Activated CD4-positive, alpha-beta T cell treated with anti-CD3 and anti-CD28 coated beads, Interleukin-2, Interleukin-4, amounts not matched to agents 100 ng/mL and 50 ng/mL, durations not matched to agents 16 hours and 8 hours (primary cell): ENCODE results near the gene GPHB5.
A peak's percentile ranks its signal among the peaks of the same experiment; 100 is the strongest.
"Not testable (repeated sequence)": the region's sequence is repeated elsewhere in the genome, so short reads cannot be mapped to it uniquely, and the experiment has no call there.

ENCODE experiments used
- DNase-seq: peaks from one replicate; pipeline ENCODE4 v3.0.0-alpha.2; 2020; ENCODE audit warnings: low spot score

The GPHB5 gene

GRCh38 chr14:63318835-63319234, at the start of gene GPHB5:
Gene GPHB5 (minus strand): TSS chr14:63318935. CDS start chr14:63317849, 1,086 bp downstream.
- DNase-seq, result no peak

- no peak for DNase-seq
These were observed 49.1 kb upstream of the GPHB5 start for GRCh38 chr14:63367742-63368364.

- DNase-seq, result no peak
These were observed 43.7 kb upstream of the GPHB5 start for GRCh38 chr14:63362389-63362819.

- DNase-seq, result no peak
These were observed 43.1 kb upstream of the GPHB5 start for GRCh38 chr14:63361790-63362189.

GRCh38 chr14:63357841-63358240, 39.1 kb upstream of the GPHB5 start:
- DNase-seq, result no peak

GRCh38 chr14:63345826-63346225, 27.1 kb upstream of the GPHB5 start:
- DNase-seq, result no peak

GRCh38 chr14:63344336-63344735, 25.6 kb upstream of the GPHB5 start:
- DNase-seq, result no peak

- DNase-seq, result no peak
These were observed 25.1 kb upstream of the GPHB5 start for GRCh38 chr14:63343878-63344277.

GRCh38 chr14:63342371-63342770, 23.6 kb upstream of the GPHB5 start:
- no peak for DNase-seq

- DNase-seq, result no peak
These were observed 10.3 kb upstream of the GPHB5 start for GRCh38 chr14:63328787-63329737.

GRCh38 chr14:63326840-63327239, 8.1 kb upstream of the GPHB5 start:
- DNase-seq, result no peak

- DNase-seq, result no peak
These were observed 4.3 kb upstream of the GPHB5 start for GRCh38 chr14:63322897-63323573.

GRCh38 chr14:63322472-63322871, 3.7 kb upstream of the GPHB5 start:
- no peak for DNase-seq

GRCh38 chr14:63308723-63309317, 9.9 kb downstream of the GPHB5 start:
- DNase-seq, result peak; percentile 6

GRCh38 chr14:63304429-63304828, 14.3 kb downstream of the GPHB5 start:
- DNase-seq, result not testable (repeated sequence)

GRCh38 chr14:63301891-63302534, 16.7 kb downstream of the GPHB5 start:
- no peak for DNase-seq

- DNase-seq, result no peak
These were observed 17.9 kb downstream of the GPHB5 start for GRCh38 chr14:63300854-63301253.

GRCh38 chr14:63299351-63300110, 19.2 kb downstream of the GPHB5 start:
- DNase-seq, result no peak

- DNase-seq, result no peak
These were observed 21.2 kb downstream of the GPHB5 start for GRCh38 chr14:63297372-63298063.

- DNase-seq, result peak; percentile 38
These were observed 22.6 kb downstream of the GPHB5 start for GRCh38 chr14:63296060-63296563.
